Upper lobe of left lung (tissue), 6 donors: Measurements from ENCODE around the gene CIZ1. TPM values are rescaled to one million over a fixed set of nuclear protein-coding genes. Genes with fewer than 3 reads are reported as not detected.
A peak's percentile ranks its signal among the peaks of the same experiment; 100 is the strongest.
"Not testable (repeated sequence)": the region's sequence is repeated elsewhere in the genome, so short reads cannot be mapped to it uniquely, and the experiment has no call there.

Experiments
- ATAC-seq, 2 donors: fragments of 200-7000 bp; cut with Tn5 transposase; one replicate each; pipeline ENCODE4 v1.9.1; 2022; ENCODE audit warnings: mild to moderate bottlenecking in 2 of 2, moderate library complexity in 2 of 2; ENCODE audit not compliant: low FRiP score in 2 of 2
- DNase-seq, 2 donors: peaks; one replicate each; pipeline ENCODE4 v3.0.0-alpha.2; 2019 to 2020
- H3K27ac ChIP-seq, 4 donors: fragments of 200-600 bp; sonication (generic); one replicate each; pipeline ENCODE4 v1.5.1; 2016 to 2019
- H3K27me3 ChIP-seq, 4 donors: fragments of 200-600 bp; sonication (generic); one replicate each; pipeline ENCODE4 v1.5.1; 2017 to 2019
- H3K36me3 ChIP-seq, 4 donors: fragments of 200-600 bp; sonication (generic); one replicate each; pipeline ENCODE4 v1.5.1; 2016 to 2019
- H3K4me1 ChIP-seq, 4 donors: fragments of 200-600 bp; sonication (generic); one replicate each; pipeline ENCODE4 v1.5.1; 2018 to 2019
- H3K4me3 ChIP-seq, 4 donors: fragments of 200-600 bp; sonication (generic); one replicate each; pipeline ENCODE4 v1.5.1; 2017 to 2019; ENCODE audit warnings: mild to moderate bottlenecking in 2 of 4, moderate library complexity in 1 of 4
- H3K9me3 ChIP-seq, 4 donors: fragments of 200-600 bp; sonication (generic); one replicate each; pipeline ENCODE4 v1.5.1; 2018 to 2019
- CTCF ChIP-seq, 6 experiments: fragments of 450-650 bp in 4 of 6; fragments of 200-600 bp in 2 of 6; sonication (generic) in 2 of 6; IDR thresholded peaks; one replicate each; pipeline ENCODE4 v1.5.1; 2016 to 2019; ENCODE audit warnings: antibody characterized with exemption in 6 of 6
- EP300 ChIP-seq, 4 donors: sonication (generic); formaldehyde crosslinking; IDR thresholded peaks; one replicate each; pipeline ENCODE4 v1.5.1; 2017; ENCODE audit warnings: antibody characterized with exemption in 4 of 4, control low read depth in 2 of 4
- POLR2A ChIP-seq, 4 donors: fragments of 450-650 bp; IDR thresholded peaks; one replicate each; pipeline ENCODE4 v1.5.1; 2016 to 2017; ENCODE audit warnings: antibody characterized with exemption in 4 of 4, mild to moderate bottlenecking in 2 of 4
- POLR2AphosphoS5 ChIP-seq, 2 donors: sonication (generic); formaldehyde crosslinking; IDR thresholded peaks; one replicate each; pipeline ENCODE4 v1.5.1; 2017; ENCODE audit warnings: antibody characterized with exemption in 2 of 2
- WGBS, 2 donors: methylation state at CpG; one replicate each; pipeline ENCODE4 v1.1.5; 2017 to 2018; 5-methylcytosine and 5-hydroxymethylcytosine counted together
- total RNA-seq, 6 donors: library from RNA; depleted of rRNA in 4 of 6; stranded (reverse); fragments of >200 nt in 4 of 6; gene quantifications; one replicate each; pipeline versions ENCODE4 v1.1.0 to v1.2.1, GENCODE V29; 2016 to 2021
- donor health status: DM: no; HTN: no; CAD: no; lungs with moderate emphysema.
- donor health status: DM: no; HTN: yes; CAD: no; lungs with severe emphysema.

Gene CIZ1
- total RNA-seq: 100 to 1,000 TPM in 3 of 6 donors, 10 to 100 TPM in 3; 53.4 to 136 (median 95.5) TPM

DNA sequence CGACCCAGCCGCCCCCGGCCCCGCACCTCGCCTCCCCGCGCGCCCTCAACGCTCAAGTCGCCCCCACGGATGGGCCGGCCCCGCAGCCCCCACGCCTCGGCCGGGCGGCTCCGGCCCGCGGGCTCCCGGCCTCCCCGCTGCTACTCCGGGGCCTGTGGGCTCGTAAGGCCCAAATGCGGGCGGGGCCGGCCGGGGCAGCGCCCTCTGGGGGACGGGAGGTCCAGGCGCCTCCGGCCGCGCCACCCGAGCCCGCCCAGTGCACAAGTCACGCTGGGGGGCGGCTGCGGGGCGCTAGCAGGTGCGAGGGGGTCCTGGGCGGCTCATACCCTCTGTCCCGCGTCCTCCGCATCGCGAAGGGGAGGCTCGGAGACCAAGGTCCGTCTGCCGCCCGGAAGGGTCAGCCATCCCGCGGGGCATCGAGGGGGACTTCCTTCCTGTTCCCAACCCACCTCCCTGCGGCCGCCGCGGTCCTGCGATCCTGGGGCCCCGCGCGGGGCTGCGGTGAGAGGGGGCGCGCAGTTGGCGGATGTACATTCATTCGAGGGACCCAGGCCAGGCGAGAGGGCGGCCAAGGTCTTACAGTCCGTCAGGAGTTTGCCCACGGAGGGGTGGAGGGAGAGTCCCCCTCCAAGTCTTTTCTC is at the start of gene CIZ1:
Gene CIZ1 (minus strand): TSS at position 167 of the 641 bp plus-strand sequence. CDS start 715 bp downstream, outside the sequence.
- Histone ChIP-seq H3K9me3 (no peaks in the 10 kb centered on the region), H3K4me1 (peaks cover 16 to 28% (median 20%) of the 10 kb centered on the region in 4 donors), H3K4me3 (peak within 1 kb of the TSS; percentile 71 to 92 (median 87)), H3K27me3 (no peaks in the 10 kb centered on the region), H3K36me3 (peaks cover 0 to 20% (median 5%) of the 10 kb centered on the region in 4 donors), H3K27ac (peak within 1 kb of the TSS; percentile 85 to 96 (median 92))
- TF ChIP-seq POLR2A (IDR thresholded peaks at IDR 0.05) (peak in 3 of 4 donors; percentile 23 to 78 (median 60)), EP300 (IDR thresholded peaks at IDR 0.05) (no peak), CTCF (IDR thresholded peaks at IDR 0.05) (peak; percentile 85 to 95 (median 92)), POLR2AphosphoS5 (IDR thresholded peaks at IDR 0.05) (peak; percentile 28 to 50)
- ATAC-seq: peak; percentile 93 to 96
- DNase-seq: peak; percentile 87 to 97
- 0% methylated on average over 2 to 33 of the region's 71 CpGs for WGBS, 2 donors

GRCh38 chr9:128233817-128234406 is 42.5 kb upstream of the CIZ1 start:
- no peak for TF ChIP-seq POLR2A (IDR thresholded peaks at IDR 0.05)
- no peak for TF ChIP-seq CTCF (IDR thresholded peaks at IDR 0.05)
- TF ChIP-seq EP300 (IDR thresholded peaks at IDR 0.05): no peak
- TF ChIP-seq POLR2AphosphoS5 (IDR thresholded peaks at IDR 0.05): no peak
- H3K4me1 ChIP-seq: no peaks in the 10 kb centered on the region
- no peaks in the 10 kb centered on the region for H3K36me3 ChIP-seq
- 86 to 87% methylated on average over 27 to 28 of the region's 28 CpGs for WGBS, 2 donors
- no peaks in the 10 kb centered on the region for H3K27me3 ChIP-seq
- no peak for ATAC-seq
- no peak overlapping the region for H3K27ac ChIP-seq
- no peaks in the 10 kb centered on the region for H3K9me3 ChIP-seq
- no peak overlapping the region for H3K4me3 ChIP-seq
- DNase-seq: no peak

DNA sequence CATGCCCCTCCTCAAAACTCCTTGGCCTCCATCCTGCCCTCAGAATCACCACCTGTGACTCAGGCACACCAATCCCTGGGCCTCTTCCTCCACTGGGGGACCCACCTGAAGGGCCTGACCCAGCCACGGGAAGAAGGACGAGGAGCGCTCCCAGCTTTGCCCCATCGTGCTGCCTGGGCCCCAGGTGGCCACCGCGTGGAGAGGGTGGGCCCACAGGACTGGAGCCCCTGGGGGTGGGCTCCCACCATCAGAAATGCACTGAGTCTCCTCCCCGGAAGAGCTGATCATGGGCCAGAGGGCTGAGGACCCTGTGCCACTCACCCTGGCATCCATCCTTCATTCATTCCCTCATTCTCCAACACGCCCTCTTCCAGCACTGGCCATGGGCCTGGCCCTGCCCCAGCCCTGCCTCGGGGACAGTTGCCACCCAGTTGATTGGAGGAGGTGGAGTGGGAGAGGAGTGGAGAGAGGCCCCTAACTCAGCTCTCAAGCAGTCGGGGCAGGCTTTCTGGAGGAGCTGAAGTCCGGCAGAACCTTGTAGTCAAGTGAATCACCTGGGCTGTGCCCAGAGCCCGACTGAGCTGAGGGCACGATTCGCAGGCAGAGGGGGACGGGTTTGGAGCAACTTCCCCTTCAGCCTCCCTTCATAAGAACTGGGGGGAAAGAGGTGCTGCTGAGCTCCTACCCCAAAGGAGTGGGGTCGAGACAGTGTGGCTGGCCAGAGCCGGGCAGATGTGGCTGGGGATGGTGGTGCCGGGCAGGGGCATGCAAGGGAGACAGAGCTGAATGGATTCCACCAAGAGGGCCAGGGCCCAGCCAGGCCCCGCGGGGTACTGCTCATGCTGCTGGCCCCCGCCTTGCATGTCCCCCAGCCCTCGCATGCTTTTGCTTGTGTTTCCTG is 41.4 kb upstream of the CIZ1 start:
- H3K27me3 ChIP-seq: no peaks in the 10 kb centered on the region
- WGBS, 2 donors: 79 to 85% methylated on average over 15 to 21 of the region's 22 CpGs
- DNase-seq (no peak), ATAC-seq (peak in 1 of 2 donors; percentile 20)
- TF ChIP-seq EP300 (IDR thresholded peaks at IDR 0.05): no peak
- TF ChIP-seq CTCF (IDR thresholded peaks at IDR 0.05): no peak
- no peak for TF ChIP-seq POLR2AphosphoS5 (IDR thresholded peaks at IDR 0.05)
- no peak for TF ChIP-seq POLR2A (IDR thresholded peaks at IDR 0.05)
- no peaks in the 10 kb centered on the region for H3K4me1 ChIP-seq
- H3K9me3 ChIP-seq: no peaks in the 10 kb centered on the region
- no peak overlapping the region for H3K4me3 ChIP-seq
- H3K27ac ChIP-seq: no peak overlapping the region
- no peaks in the 10 kb centered on the region for H3K36me3 ChIP-seq

- peak; percentile 36 to 83 for ATAC-seq
- no peaks in the 10 kb centered on the region for H3K4me1 ChIP-seq
- no peak overlapping the region for H3K4me3 ChIP-seq
- TF ChIP-seq POLR2AphosphoS5 (IDR thresholded peaks at IDR 0.05) (no peak), POLR2A (IDR thresholded peaks at IDR 0.05) (no peak), EP300 (IDR thresholded peaks at IDR 0.05) (no peak), CTCF (IDR thresholded peaks at IDR 0.05) (no peak)
- no peaks in the 10 kb centered on the region for H3K36me3 ChIP-seq
- DNase-seq: no peak
- H3K27me3 ChIP-seq: no peaks in the 10 kb centered on the region
- 60 to 81% methylated on average over 15 of the region's 16 CpGs for WGBS, 2 donors
- H3K27ac ChIP-seq: no peak overlapping the region
- no peaks in the 10 kb centered on the region for H3K9me3 ChIP-seq
Measured at GRCh38 chr9:128231638-128232527, 40.5 kb upstream of the CIZ1 start.

- not testable (repeated sequence) for H3K36me3 ChIP-seq, H3K9me3 ChIP-seq, DNase-seq, H3K27ac ChIP-seq, ATAC-seq, H3K4me1 ChIP-seq, H3K4me3 ChIP-seq, H3K27me3 ChIP-seq
- 87 to 90% methylated on average over 7 of the region's 7 CpGs for WGBS, 2 donors
Measured at GRCh38 chr9:128230897-128231296, 39.5 kb upstream of the CIZ1 start.
